Glomerular visceral epithelial cell (primary cell): ENCODE data around the gene KLK1.

Source experiments
- DNase-seq: peaks from one replicate; pipeline ENCODE4 v3.0.0-alpha.2; 2016; ENCODE audit errors: extremely low spot score

KLK1 gene

DNA sequence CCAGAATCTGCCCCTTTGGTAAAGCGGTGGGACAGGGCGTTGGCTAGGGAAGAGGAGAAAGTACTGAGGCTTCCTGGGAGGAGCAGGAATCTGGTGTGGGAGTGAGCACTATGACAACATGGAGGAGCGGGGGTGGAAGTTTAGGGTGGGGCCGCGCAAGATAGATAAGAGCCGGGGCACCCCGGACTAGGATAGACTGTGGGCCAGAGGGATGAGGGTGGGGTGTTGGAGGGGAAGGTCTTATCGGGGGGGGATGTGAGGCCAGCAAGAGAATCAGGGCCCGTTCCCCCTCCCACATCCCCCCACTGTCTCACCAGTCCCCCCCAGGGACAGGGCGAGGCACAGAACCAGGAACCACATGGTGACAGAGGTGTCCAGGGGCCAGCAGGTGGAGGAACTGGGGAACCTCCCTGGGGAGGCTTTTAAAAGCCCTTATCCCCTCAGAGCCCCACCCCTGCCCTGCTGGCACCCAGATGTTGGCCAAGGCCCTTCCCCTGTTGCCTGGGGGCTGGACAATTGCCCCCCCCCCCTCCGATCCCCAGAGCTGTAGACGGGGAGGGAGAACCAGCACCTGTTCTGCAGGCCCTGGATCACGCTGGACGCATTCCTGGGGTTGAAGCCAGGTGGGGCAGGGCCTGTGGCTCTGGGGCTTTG, at the start of gene KLK1:
Gene KLK1, minus strand, starts transcription at position 399 of the 654 bp plus-strand sequence. Its CDS starts 39 bp downstream, at position 360.
- DNase-seq = no peak

GRCh38 chr19:50873056-50873455, 49.5 kb upstream of the KLK1 start, which contains the start of gene KLK2:
Gene KLK2, plus strand, starts transcription at chr19:50873439. Its CDS starts 35 bp downstream, at chr19:50873474.
- DNase-seq = no peak

- no peak for DNase-seq
Measured at GRCh38 chr19:50870417-50871089, 47.0 kb upstream of the KLK1 start.

- no peak for DNase-seq
Measured at GRCh38 chr19:50869479-50869878, 45.9 kb upstream of the KLK1 start.

DNA sequence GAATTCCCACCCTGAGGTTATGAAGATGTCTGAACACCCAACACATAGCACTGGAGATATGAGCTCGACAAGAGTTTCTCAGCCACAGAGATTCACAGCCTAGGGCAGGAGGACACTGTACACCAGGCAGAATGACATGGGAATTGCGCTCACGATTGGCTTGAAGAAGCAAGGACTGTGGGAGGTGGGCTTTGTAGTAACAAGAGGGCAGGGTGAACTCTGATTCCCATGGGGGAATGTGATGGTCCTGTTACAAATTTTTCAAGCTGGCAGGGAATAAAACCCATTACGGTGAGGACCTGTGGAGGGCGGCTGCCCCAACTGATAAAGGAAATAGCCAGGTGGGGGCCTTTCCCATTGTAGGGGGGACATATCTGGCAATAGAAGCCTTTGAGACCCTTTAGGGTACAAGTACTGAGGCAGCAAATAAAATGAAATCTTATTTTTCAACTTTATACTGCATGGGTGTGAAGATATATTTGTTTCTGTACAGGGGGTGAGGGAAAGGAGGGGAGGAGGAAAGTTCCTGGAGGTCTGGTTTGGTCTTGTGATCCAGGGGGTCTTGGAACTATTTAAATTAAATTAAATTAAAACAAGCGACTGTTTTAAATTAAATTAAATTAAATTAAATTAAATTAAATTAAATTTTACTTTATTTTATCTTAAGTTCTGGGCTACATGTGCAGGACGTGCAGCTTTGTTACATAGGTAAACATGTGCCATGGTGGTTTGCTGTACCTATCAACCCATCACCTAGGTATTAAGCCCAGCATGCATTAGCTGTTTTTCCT, 38.1 kb upstream of the KLK1 start:
- DNase-seq = no peak

DNA sequence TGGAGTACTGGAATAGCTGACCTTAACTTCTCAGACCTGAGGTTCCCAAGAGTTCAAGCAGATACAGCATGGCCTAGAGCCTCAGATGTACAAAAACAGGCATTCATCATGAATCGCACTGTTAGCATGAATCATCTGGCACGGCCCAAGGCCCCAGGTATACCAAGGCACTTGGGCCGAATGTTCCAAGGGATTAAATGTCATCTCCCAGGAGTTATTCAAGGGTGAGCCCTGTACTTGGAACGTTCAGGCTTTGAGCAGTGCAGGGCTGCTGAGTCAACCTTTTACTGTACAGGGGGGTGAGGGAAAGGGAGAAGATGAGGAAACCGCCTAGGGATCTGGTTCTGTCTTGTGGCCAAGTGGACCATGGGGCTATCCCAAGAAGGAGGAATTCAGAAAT, 37.4 kb upstream of the KLK1 start:
- DNase-seq = no peak

GRCh38 chr19:50859849-50860248, 36.3 kb upstream of the KLK1 start:
- DNase-seq = no peak

GRCh38 chr19:50858886-50859285, 35.3 kb upstream of the KLK1 start:
- DNase-seq = no peak

GRCh38 chr19:50857366-50857765, 33.8 kb upstream of the KLK1 start:
- DNase-seq = no peak

- no peak for DNase-seq
Measured at GRCh38 chr19:50854636-50855410, 31.2 kb upstream of the KLK1 start, which contains the start of gene KLK3. Gene KLK3, plus strand, starts transcription at chr19:50854915. Its CDS starts 41 bp downstream, at chr19:50854956.

GRCh38 chr19:50851620-50852019, 28.0 kb upstream of the KLK1 start:
- DNase-seq = no peak

DNA sequence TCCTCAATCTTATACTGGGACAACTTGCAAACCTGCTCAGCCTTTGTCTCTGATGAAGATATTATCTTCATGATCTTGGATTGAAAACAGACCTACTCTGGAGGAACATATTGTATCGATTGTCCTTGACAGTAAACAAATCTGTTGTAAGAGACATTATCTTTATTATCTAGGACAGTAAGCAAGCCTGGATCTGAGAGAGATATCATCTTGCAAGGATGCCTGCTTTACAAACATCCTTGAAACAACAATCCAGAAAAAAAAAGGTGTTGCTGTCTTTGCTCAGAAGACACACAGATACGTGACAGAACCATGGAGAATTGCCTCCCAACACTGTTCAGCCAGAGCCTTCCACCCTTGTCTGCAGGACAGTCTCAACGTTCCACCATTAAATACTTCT, 27.2 kb upstream of the KLK1 start:
- no peak for DNase-seq

- no peak for DNase-seq
Measured at GRCh38 chr19:50844296-50844935, 20.8 kb upstream of the KLK1 start.

- DNase-seq = no peak
Measured at GRCh38 chr19:50843701-50844221, 20.2 kb upstream of the KLK1 start.

- no peak for DNase-seq
Measured at GRCh38 chr19:50843205-50843604, 19.6 kb upstream of the KLK1 start.

DNA sequence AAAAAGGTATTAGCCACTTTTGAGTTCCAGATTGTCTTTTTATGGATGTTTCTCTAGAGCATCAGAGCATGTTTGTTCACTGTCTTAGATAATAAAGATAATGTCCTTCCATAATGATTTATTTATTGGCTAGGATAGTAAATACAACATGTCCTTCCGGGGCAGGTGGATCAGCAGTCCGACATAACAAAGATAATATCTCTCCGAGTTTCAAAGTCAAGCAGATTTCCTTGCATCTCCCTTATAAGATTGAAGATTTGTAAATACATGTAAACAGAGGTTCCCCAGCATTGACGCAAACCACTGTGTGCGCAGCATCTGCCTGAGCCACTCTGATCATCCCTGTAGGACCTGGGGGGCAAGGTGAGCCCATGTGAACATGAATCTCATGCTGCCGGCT, 18.5 kb upstream of the KLK1 start:
- no peak for DNase-seq

GRCh38 chr19:50839712-50840655, 16.4 kb upstream of the KLK1 start:
- DNase-seq = no peak

GRCh38 chr19:50838239-50838638, 14.7 kb upstream of the KLK1 start:
- no peak for DNase-seq

GRCh38 chr19:50837300-50837699, 13.7 kb upstream of the KLK1 start:
- DNase-seq = no peak
